A673 (cell line): Measurements from ENCODE around the gene FRMPD4. TPM values are rescaled to one million over a fixed set of nuclear protein-coding genes. Genes with fewer than 3 reads are reported as not detected.

Experiments
- BruUV-seq: library from RNA; stranded (reverse); fragments of 400-500 nt; replicated peaks from 2 replicates; lab custom pipeline; 2021; lab: Mats Ljungman, UMichigan
- CTCF ChIA-PET: fragments of 300-600 bp; sonication (Branson Sonifier 250); formaldehyde crosslinking; loops from one replicate; lab custom pipeline; 2022; ENCODE audit warnings: antibody characterized with exemption; lab: Charles Lee
- POLR2A ChIA-PET: fragments of 300-600 bp; sonication (Branson Sonifier 250); formaldehyde crosslinking; loops from one replicate; lab custom pipeline; 2022; ENCODE audit warnings: antibody characterized with exemption; ENCODE audit not compliant: low non-redundant PET; lab: Charles Lee
- DNase-seq: peaks from one replicate; pipeline ENCODE4 v3.0.0-alpha.2; 2015; ENCODE audit warnings: low spot score
- H3K27ac ChIP-seq: fragments of 200-600 bp; sonication (generic); 2 replicates; pipeline ENCODE4 v1.5.1; 2016; ENCODE audit warnings: mixed run types, low read depth, mild to moderate bottlenecking, mixed read lengths, antibody characterized with exemption, low read length; ENCODE audit not compliant: poor library complexity, severe bottlenecking
- H3K27me3 ChIP-seq: fragments of 200-600 bp; sonication (generic); replicated peaks from 2 replicates; pipeline ENCODE4 v1.6.1; 2017; ENCODE audit warnings: mixed run types, low read depth, mild to moderate bottlenecking, mixed read lengths, antibody characterized with exemption, low read length; ENCODE audit not compliant: insufficient read depth, poor library complexity
- H3K36me3 ChIP-seq: fragments of 200-600 bp; sonication (generic); 2 replicates; pipeline ENCODE4 v1.6.1; 2016; ENCODE audit warnings: mixed run types, mild to moderate bottlenecking, mixed read lengths, antibody characterized with exemption, low read length; ENCODE audit not compliant: insufficient read depth, poor library complexity, severe bottlenecking
- H3K4me1 ChIP-seq: fragments of 200-600 bp; sonication (generic); 2 replicates; pipeline ENCODE4 v1.6.1; 2017; ENCODE audit warnings: mixed run types, mild to moderate bottlenecking, mixed read lengths, antibody characterized with exemption, low read length; ENCODE audit not compliant: insufficient read depth, poor library complexity, severe bottlenecking
- H3K4me3 ChIP-seq: fragments of 200-600 bp; sonication (generic); 2 replicates; pipeline ENCODE4 v1.5.1; 2016; ENCODE audit warnings: low read depth, mixed run types, mild to moderate bottlenecking, mixed read lengths, low read length; ENCODE audit not compliant: poor library complexity, severe bottlenecking
- H3K9me3 ChIP-seq: fragments of 200-600 bp; sonication (generic); 2 replicates; pipeline ENCODE4 v1.6.1; 2016; ENCODE audit warnings: mixed run types, low read depth, mild to moderate bottlenecking, mixed read lengths, antibody characterized with exemption, low read length; ENCODE audit not compliant: poor library complexity, severe bottlenecking
- EZH2 ChIP-seq: fragments of 200-600 bp; sonication (generic); IDR thresholded peaks from 2 replicates; pipeline ENCODE4 v1.6.1; 2017; ENCODE audit warnings: borderline replicate concordance, low read depth, mild to moderate bottlenecking, mixed read lengths, antibody characterized with exemption, low read length; ENCODE audit not compliant: poor library complexity, severe bottlenecking
- intact Hi-C: fragments of 100-400 bp; cut with micrococcal nuclease; formaldehyde crosslinking; loops from one replicate; pipeline ENCODE4 v1.10.0; 2022; ENCODE audit not compliant: unreplicated experiment
- total RNA-seq: library from RNA; stranded (reverse); gene quantifications from 2 replicates; pipeline ENCODE4 v1.2.3, GENCODE V29; 2021
- TF ChIP-seq, protein P1 (sequence below): fragments of 300-800, 200-600 bp; sonication (generic); conservative IDR thresholded peaks from 2 replicates; pipeline ENCODE4 v1.5.1; 2017; ENCODE audit warnings: low read depth, mild to moderate bottlenecking, antibody characterized with exemption, low read length, moderate library complexity, mixed read lengths

The FRMPD4 gene
- total RNA-seq, 1 experiment from 2014 or later: not detected

DNA sequence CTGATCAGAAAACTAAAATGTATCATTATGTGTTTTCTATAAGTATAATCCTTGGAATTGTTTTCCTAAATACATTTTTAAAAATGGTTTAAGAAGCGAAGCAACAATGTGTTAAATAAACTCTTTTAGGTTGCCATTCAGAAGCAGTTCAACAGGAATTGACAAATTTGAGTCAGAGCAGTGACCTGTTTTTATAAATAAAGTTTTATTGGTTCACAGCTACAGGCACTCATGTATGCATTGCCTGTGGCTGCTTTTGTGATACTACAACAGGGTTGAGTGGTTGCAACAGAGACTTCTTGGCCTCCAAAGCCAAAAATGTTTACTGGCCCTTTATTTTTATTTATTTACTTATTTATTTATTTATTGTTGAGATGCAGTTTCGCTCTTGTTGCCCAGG, 99.5 kb downstream of the FRMPD4 start:
- CTCF ChIA-PET: no interaction called here
- POLR2A ChIA-PET: no interaction called here
- Histone ChIP-seq H3K4me1 (no peaks in the 10 kb centered on the region), H3K27ac (no peak overlapping the region), H3K4me3 (no peak overlapping the region), H3K9me3 (no peaks in the 10 kb centered on the region), H3K36me3 (no peaks in the 10 kb centered on the region), H3K27me3 (no peaks in the 10 kb centered on the region)
- TF ChIP-seq, protein P1, sequence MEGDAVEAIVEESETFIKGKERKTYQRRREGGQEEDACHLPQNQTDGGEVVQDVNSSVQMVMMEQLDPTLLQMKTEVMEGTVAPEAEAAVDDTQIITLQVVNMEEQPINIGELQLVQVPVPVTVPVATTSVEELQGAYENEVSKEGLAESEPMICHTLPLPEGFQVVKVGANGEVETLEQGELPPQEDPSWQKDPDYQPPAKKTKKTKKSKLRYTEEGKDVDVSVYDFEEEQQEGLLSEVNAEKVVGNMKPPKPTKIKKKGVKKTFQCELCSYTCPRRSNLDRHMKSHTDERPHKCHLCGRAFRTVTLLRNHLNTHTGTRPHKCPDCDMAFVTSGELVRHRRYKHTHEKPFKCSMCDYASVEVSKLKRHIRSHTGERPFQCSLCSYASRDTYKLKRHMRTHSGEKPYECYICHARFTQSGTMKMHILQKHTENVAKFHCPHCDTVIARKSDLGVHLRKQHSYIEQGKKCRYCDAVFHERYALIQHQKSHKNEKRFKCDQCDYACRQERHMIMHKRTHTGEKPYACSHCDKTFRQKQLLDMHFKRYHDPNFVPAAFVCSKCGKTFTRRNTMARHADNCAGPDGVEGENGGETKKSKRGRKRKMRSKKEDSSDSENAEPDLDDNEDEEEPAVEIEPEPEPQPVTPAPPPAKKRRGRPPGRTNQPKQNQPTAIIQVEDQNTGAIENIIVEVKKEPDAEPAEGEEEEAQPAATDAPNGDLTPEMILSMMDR: no peak
- no peak for TF ChIP-seq EZH2
- DNase-seq: no peak
- no TSS peak for BruUV-seq
- intact Hi-C loops: no loop called here

DNA sequence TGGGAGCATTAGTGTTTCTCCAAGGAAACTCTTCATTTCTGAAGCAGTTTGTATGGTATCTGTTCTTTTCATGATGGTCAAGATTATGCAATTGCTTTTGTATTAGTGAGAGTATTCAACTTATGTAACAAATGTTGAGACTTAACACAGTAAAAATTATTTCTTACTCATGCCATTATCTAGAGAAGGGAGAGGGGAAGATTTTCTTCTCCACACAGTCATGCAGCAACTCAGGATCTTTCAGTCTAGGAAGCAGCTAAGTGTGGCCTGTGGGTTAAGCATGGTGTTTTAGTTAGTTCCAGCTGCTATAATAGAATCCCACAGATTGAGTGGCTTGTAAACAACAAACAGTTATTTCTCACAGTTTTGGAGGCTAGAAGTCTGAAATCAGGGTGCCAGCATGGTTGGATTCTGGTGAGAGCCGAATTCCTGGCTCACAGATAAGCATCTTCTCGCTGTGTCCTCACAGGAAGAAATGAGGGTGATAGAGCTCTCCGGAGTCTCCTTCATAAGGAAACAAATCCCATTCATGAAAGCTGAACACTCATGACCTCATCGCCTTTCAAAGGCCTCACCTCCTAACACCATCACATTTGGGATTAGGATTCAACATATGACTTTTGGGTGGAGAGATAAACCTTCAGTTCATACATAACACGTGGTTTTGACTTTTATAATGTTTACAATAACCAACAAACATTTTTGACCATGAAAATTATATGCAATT, 101.2 kb downstream of the FRMPD4 start:
- Histone ChIP-seq H3K27me3 (no peaks in the 10 kb centered on the region), H3K27ac (no peak overlapping the region), H3K9me3 (no peaks in the 10 kb centered on the region), H3K4me3 (no peak overlapping the region), H3K4me1 (no peaks in the 10 kb centered on the region), H3K36me3 (no peaks in the 10 kb centered on the region)
- BruUV-seq: no TSS peak
- ChIA-PET POLR2A (no interaction called here), CTCF (no interaction called here)
- no peak for TF ChIP-seq EZH2
- TF ChIP-seq, protein P1: no peak
- DNase-seq: no peak
- intact Hi-C loops: no loop called here

DNA sequence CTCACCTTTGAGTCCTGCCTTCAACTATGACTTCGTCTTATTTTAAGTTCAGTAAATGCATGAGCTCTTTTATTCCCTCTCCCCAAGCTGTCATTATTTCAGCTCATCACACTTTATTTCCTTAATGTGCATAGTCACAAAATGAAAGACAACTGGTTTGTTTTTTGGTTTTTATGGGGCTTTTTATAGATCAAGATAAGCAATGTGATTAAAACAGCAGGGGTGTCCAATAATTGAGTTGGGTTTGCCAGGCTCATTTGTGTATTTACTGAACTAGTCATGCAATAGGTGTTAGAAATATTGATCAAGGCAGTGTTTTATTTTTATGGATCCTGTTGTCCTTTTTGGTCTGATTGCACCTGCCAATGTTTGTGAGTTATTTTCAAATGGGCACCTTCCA, 102.2 kb downstream of the FRMPD4 start:
- POLR2A ChIA-PET: no interaction called here
- Histone ChIP-seq H3K9me3 (no peaks in the 10 kb centered on the region), H3K4me3 (no peak overlapping the region), H3K4me1 (no peaks in the 10 kb centered on the region), H3K27me3 (no peaks in the 10 kb centered on the region), H3K36me3 (no peaks in the 10 kb centered on the region), H3K27ac (no peak overlapping the region)
- no peak for TF ChIP-seq EZH2
- TF ChIP-seq, protein P1: no peak
- CTCF ChIA-PET: no interaction called here
- BruUV-seq: no TSS peak
- intact Hi-C loops: no loop called here
- no peak for DNase-seq
